DMS 273 (cell line): ENCODE results near the gene CAV3.
"Not testable (repeated sequence)": the region's sequence is repeated elsewhere in the genome, so short reads cannot be mapped to it uniquely, and the experiment has no call there.

ENCODE experiments used
- DNase-seq: peaks from one replicate; lab custom pipeline; 2025; ENCODE audit not compliant: unreplicated experiment; lab: John Stamatoyannopoulos, UW

The CAV3 gene

DNA sequence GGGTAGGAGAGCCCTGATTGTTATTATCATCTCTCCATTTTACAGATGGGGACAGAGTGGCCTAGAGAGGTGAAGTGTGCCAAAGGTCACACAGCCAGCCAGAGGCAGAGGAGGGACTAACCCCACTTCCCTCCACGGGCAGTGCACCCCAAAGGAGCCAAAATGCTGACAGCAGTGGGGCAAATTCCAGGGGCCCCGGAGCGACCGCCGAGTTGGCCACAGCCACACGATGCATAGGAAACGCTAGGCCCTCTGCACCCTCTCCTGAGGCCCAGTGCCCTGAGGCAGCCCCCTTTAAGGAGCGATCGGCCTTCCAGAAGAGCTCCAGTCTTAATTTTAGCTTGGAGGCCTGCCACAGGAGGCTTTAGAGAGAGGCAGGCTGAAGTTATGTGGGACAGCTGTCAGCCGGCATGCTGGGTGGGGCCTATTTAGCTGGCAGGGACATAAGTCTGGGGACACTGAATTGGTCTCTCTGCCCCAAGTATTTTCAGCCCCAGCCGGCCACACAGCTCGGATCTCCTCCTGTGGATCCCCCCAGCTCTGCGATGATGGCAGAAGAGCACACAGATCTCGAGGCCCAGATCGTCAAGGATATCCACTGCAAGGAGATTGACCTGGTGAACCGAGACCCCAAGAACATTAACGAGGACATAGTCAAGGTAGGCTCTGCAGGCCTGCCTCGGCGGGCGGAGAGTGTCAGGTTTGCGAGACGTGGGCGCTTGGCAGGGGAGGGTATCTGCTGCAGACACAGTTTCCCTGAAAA is at the start of gene CAV3:
Gene CAV3 (plus strand): TSS at position 471 of the 763 bp plus-strand sequence. CDS start 75 bp downstream, at position 546.
- peak; percentile 60 for DNase-seq

DNA sequence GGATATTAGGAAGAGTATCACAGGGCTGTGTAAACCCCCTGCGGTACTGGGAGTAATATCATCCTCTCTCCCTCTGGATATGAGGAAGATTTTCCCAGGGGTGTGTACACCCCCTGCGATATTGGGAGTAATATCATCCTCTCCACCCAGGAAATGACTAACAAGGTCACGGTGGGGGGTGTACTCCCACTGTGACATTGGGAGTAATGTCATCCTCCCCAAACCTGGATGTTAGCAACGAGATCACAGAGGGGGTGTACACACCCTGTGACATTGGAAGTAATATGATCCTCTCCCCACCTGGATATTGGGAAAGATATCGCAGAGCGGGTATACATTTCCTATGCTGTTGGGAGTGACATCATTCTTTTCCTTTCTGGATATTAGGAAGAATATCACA is 48.6 kb upstream of the CAV3 start:
- DNase-seq, result not testable (repeated sequence)

DNA sequence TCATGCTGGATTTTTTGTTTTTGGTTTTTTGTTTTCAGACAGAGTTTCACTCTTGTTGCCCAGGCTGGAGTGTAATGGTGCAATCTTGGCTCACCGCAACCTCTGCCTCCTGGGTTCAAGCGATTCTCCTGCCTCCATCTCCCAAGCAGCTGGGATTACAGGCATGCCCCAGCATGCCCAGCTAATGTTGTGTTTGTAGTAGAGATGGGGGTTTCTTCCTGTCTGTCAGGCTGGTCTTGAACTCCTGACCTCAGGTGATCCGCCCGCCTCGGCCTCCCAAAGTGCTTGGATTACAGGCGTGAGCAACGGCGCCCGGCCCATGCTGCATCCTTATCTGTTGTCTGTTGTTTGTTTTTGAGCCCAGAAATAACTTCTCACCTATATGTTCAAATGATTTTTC is 42.3 kb upstream of the CAV3 start:
- DNase-seq, result not testable (repeated sequence)

DNA sequence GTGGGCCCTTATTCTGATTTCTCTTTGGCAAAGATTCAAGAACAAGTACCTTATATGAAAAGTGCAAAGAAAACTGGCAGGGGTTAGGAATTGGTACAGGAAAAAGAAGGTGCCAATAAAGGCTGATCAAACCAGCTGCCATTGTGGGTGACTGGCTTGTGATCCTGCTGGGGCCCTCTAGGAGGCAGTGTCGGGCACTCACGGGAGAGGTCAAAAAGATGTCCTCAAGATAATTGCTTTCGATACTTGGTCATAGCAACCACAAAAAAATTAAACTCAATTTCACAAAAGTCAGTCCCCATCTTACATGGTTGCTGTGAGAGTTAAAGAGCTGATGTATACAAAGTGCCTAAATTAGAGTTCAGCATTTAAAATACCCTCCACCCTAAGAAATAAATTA is 31.0 kb upstream of the CAV3 start:
- DNase-seq, result no peak

DNA sequence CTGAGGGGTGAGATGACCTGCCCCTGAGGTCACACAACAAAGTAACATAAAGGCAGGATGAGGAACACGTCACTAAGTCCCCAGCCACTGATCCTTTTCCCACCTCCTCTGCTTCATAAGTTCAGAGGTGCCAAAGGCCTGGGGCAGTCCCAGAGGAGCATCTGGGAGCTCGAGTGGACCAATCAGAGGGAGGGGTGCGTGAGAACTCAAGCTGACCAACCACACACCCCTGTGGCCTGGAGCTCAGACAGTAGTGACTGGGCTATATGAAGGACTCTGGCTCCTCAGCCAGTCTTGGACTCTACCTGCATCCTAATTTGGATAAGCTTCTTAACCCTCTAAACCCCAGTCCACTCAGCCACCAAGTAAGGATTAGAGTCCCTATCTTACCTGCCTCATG is 28.0 kb upstream of the CAV3 start:
- no peak for DNase-seq

DNA sequence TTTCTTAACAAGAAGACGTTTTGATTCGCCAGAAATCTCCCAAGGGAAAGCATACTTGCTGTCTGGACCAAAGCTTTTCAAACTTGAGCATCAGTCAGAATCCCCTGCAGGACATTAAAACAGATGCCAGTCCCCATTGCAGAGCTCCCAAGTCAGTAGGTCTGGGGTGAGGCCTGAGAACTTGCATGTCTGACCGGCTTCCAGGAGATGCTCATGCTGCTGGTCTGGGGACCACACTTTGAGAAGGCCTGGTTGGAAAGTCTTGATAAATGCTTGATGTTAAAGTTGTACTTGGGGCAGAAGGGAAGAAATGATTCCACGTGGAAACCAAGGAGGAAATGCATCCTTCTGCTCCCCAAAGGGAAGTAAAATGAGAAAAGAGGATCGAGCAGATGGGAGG is 24.3 kb upstream of the CAV3 start:
- no peak for DNase-seq

DNA sequence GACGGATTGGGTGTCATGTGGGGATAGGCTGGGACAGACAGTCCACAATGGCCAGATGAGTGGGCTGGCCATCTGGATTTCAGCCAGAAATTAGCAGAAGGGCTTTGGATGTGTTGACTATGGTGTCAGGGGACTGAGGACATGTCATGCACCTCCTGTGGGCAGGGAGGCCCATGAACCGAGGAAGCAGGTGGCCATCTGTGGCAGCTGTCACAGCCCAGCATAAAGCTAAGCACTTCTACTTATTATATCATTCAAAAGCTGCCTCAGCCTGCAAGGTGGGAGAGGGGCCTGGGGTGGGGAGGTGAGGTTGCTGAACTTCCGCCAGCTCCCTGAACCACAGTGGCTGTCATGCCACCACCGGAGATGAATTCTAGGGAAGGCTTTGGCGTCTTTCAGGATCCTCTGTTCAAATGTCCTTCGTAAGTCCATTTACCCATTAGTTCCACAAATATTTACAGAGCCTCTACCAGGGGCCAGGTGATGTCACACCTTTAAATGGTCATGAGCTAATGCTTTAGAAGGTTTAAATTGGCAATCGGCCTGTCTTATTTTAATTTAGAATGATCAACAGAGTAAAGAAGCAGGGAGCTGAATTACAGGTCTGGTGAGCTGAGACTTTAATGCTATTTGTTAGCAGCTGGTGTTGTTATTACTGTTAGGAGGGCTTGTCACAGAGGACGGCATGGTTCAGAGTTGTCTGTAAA is 23.6 kb upstream of the CAV3 start:
- DNase-seq, result peak; percentile 39

DNA sequence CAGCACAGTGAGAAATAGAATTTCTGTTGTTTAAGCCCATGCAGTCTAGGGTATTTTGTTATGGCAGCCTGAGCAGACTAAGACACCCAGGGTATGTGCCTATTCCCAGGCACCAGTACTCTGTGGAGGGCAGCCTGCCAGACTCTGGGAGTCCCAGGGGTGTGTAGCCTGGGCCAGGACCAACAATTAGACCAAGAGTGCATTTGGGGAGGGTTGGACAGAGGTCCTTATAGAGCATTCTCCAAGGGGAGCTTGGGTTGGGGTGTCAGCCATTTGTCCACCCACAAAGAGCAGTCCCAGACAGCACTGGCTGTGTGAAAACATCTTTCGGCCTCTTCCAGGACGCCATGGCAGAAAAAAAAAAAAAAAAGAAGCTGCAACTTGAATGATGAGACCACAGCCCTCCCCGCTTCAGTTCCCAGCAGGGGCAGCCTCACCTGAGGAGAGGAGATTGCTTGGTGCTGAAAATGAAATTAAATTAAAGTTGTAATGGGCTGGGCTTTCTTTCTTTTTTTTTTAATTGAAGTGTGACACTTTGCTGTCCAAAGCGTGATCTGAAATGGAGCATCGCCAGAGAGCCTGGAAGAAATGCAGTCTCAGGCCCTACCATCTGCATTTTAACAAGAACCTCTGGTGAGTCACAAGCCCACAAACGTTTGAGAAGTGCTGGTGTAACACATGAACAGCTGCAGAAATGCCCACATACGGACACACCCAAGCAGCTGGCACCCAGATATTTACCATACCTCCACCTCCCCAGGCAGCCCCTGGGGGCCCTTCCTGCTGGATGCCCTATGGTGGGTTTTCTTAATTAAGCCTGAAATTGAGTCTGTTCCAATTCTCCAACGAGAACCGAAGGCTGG is 21.3 kb upstream of the CAV3 start:
- DNase-seq, result peak; percentile 90

DNA sequence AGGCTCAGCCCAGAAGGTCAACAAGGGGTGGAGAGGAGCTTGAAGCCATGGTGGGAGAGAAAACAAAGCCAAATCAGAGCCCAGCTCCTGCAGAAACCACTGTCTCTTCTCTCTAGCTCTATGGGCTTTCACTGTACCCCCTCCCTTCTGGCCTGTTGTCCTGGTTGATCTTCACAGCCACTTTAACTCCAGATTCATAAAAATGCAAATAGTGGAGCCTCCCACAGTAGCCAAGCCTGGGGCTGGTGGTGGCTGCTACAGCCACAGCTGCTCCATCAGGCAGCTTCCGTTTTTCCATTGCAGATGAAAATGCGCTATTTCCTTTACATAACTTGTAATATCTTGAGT is 20.7 kb upstream of the CAV3 start:
- DNase-seq, result peak; percentile 79

DNA sequence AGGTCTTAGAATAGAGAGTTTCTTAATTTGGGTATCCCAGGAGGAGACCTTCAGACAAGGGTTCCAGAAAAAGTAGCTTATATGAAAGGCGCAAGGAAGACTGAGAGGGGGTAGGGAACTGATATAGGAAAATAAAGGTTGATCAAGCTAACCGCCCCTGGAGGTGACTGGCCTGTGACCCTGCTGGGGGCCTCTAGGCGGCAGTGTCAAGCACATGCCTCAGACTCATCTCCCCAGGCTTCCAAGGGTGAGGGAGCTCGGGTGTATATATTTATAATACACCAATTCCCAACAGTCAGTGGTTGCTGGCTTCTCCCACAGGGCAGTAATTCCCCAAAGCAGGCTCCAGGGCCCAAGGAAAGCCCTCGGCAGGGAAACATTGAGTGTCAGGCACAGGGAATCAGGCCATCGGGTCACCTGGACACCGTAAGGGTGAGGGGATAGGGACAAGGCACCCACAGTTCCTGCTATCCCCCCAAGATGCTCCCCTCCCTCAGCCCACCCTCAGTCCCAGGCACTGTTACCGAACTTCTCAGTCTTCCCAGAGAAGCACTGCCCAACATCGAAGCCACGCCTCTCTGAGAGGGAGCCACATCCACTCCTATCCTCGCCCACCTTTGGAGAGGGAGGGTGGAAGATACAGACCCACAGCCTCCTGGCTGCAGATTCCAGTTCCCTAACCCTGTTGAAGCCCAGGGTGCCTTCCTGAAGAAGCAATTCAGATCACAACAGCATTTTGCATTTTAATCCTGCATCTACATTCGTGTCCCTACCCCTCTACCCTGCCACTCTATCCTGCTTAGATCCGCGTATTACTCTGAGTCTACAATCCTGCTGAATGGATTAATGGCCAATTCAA is 19.5 kb upstream of the CAV3 start:
- peak; percentile 25 for DNase-seq

DNA sequence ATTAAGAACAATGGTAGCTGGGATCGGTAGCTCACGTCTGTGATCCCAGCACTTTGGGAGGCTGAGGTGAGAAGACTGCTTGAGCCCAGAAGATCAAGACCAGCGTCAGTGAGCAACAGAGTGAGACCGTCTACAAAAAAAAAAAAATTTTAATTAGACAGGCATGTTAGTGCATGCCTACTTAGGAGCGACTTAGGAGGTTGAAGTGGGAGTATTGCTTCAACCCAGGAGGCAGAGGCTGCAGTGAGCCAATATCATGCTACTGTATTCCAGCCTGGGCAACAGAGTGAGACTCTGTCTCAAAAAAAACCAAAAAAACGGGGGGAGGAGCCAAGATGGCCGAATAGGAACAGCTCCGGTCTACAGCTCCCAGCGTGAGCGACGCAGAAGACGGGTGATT is 17.8 kb upstream of the CAV3 start:
- DNase-seq, result peak; percentile 5

DNA sequence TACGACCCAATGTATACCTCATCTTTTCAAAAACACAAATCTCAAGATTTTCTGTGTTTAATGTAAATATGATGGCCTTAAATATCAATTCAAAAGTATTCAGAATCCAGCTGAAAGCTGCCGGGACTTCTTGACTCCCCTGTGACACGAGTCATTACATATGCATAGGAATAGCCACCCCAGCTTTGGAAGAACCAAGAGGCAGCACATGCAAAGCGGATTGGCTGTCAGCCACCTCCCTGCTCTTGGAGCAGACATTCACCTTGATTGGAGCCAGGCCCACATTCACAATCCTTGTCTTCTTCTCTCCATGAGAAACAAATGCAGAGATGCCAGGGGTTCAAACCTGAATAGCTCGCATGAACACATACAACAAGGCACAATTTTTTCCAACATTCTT is 10.8 kb upstream of the CAV3 start:
- no peak for DNase-seq

DNA sequence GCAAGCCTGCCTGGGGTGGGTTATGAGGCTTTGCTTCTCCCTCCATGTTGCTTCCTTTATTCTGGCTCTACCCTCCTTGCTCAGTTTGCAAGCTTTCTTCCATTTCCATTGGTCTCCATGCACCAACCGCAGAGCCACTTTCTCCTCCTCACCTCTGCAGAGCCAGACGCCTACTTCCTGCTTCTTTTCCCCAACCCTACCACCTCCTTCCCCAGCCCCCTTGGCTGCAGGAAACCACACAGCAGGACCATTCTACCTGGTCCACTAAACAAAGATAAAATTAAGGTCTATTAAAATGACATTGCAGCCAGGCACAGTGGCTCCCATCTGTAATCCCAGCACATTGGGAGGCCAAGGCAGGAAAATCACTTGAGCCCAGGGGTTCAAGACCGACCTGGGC is 10.0 kb upstream of the CAV3 start:
- DNase-seq, result no peak

DNA sequence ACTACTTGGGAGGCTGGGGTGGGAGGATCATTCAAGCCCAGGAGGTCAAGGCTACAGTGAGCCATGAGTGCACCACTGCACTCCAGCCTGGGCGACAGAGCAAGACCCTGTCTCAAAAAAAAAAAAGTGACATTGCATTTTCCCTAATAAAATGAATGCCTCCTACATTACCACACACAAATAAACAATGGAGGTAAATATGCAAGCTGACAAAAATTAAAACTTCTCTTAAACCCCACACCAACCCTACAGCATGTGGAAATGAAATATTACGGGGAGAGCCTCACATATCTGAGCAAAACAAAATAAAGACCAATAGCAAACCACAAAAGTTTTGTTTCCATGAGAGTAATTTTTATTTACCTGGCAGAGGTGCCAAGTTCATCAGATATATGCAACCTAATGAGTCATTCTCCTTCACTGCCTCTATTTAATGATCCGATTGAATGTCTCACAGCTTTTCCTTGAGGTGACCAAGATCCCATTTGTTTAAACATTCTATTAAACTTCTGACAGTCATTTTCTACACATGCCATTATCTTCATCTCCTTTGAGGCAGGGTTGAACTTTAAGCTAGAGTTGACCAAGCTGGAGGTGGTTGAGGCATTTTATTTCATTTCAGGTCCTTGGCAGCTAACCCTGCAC is 9.4 kb upstream of the CAV3 start:
- no peak for DNase-seq

DNA sequence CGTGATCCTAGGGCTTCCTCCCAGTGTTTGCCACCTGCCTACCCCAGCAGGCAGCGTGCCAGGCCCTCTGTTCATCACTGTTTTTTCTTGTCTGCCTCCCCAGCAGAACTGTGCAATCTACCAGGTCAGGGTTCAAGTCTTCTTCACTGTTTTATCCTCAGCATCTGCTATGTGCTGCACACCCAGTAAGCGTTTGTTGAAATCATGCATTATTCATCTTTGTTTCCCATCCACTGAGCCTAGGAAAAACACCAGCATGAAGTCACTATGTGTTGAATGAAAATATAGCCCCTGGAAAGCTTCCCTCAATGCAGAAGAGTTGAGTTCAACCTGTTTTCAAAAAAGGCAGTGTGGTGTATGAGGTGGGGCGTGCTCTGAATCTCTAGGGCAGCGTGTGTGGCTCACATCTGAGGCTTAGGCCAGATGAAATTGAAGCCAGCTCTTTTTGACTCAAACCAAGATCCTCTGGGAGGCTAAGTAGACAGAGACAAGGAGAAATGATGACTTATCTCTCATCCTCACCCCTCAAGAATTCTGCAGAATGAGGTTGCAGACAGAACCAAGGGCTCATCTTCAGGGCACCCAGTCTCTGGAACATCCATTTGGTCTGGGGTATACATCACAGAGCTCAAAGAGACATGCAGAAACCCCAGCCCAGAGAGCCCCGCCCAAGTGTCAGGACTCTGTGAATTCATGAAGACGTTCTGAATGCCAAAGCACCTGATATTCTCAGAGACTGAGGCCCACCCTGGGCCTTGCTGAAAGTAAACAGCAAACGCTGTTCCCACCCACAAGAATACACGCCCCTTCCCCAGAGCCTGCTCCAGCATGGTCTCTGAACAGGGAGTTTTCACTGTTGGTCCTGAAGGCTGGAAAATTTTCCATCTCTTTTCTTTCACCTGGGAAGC is 5.7 kb upstream of the CAV3 start:
- DNase-seq, result peak; percentile 19

DNA sequence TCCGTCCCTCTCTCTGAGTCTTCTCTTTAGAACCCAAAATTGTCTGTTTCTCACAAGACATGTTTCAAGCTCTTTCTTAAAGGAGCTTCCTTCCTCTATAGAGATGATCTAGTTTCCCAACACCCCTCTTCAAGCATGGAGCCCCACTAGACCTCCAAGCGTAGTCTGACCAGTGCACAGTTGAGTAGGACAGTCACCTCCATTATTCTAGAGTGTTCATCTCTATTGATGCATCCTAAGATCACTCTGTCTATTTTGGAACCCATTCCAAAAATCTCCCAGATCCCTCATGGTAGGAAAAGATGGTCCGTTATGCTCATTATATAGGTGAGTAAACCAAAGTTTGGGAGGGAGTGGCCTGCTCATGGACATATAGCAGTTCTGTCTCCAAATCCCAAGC is 4.1 kb upstream of the CAV3 start:
- DNase-seq, result no peak

DNA sequence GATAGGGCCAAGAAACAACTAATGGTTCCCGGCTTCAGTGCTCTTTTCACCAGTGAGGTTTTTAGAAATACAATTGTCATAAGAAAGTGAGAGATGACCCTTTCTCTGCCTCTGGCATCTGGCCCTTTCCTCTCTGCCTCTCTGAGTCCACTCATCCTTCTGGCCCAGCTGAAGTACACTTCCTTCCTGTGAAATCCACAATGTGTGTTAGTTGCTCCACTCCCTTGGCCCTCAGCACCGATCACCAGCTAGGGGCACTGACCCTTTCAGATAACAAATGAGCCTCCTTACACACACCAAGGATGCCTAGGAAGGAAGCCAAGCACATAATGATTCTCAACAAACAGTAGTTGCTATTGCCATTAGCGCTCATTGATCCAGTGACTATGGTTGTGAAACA is 2.9 kb upstream of the CAV3 start:
- no peak for DNase-seq

DNA sequence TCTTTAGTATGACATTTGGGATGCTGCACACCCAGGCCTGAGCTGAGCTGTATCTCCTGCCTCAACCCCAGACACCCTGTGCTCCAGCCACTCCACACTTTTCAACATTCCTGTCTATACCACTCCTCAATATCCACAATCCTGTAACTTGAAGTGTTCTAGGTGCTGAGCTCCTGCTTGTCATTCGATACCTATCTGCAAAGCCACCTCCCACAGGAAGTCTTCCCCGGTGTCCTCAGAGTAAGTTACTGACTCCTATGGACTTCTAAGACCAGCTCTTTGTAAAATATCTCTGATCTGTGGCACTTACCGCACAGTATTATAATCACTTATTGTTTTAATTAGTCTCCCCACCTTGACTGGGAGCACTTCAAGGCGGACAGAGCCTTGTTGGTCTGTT is 1.2 kb upstream of the CAV3 start:
- no peak for DNase-seq

DNA sequence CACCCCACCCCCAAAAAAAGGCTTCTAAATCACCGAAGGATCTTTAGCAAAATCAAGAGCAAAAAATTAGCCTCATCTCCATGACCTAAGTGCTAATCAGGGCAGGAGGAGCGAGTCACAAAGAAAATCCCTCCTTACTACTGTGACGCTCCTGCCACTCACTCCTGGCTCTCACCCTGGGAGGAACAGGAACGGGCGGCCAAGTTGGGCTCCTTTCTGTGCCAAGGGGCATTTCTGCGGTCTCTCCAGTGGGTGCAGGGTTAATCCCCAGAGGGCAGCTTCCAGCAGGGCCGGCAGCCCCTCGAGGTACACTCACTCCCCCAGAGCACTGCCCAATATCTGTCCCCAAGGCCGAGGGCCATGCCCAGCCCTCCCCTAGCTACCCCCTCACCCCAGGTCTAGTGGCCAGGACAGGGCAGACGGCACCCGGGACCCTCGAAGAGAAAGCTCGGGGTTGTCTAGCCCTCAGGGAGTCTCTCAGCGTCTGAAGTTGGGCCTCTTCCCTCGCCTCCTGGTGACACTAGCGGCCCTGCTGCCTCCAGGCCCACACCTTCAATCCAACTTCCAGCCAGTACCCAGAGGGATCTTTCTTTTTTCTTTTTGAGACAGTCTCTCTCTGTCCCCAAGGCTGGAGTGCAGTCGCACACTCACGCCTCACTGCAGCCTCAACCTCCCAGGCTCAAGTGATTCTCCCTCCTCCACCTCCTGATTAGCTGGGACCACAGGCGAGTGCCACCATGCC is 706 bp downstream of the CAV3 start:
- no peak for DNase-seq
